Gastrocnemius medialis (tissue), 4 donors: ENCODE measurements around the gene PTPRN2.

Experiments
- CTCF ChIP-seq, 5 experiments: fragments of 450-650 bp in 3 of 5; fragments of 200-600 bp in 2 of 5; sonication (generic) in 2 of 5; IDR thresholded peaks in 4 of 5; conservative IDR thresholded peaks in 1 of 5; 1 replicate in 4 of 5; 2 replicates in 1 of 5; pipeline ENCODE4 v1.5.1; 2016 to 2019; ENCODE audit warnings: antibody characterized with exemption in 5 of 5, mild to moderate bottlenecking in 3 of 5, moderate library complexity in 3 of 5
- POLR2A ChIP-seq, 2 donors: fragments of 450-650 bp; IDR thresholded peaks; one replicate each; pipeline ENCODE4 v1.6.1; 2017; ENCODE audit warnings: antibody characterized with exemption in 2 of 2, mild to moderate bottlenecking in 2 of 2, moderate library complexity in 2 of 2

GRCh38 chr7:157986051-157986450, 601.6 kb downstream of the PTPRN2 start:
- TF ChIP-seq CTCF (IDR thresholded peaks at IDR 0.05 in 4 of 5, conservative IDR thresholded peaks at IDR 0.05 in 1 of 5), result no peak
- no peak for TF ChIP-seq POLR2A (IDR thresholded peaks at IDR 0.05)
